ENCODE measurements around the gene FABP7.

DNA sequence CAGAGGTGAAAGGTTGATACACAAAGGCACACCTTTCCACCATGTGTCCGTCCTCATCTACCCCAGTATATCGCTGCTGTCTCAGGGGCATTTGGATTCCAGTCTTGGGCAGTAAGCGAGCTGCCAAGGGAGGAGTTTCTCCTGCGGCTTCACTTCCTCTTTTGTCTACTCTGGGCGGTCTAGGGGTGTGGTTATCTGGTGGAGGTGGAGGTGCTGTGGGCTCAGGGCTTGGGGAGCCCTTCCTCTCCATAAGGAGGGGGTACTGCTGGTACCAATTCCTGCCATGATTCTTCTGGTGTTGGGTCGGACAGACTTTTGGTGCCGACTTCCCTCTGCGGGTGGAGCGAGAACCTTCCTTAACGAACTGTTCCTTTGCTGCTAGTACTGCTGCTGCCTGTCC, 31.9 kb upstream of the FABP7 start:
- TF ChIP-seq CTCF (IDR thresholded peaks at IDR 0.05) (no peak), POLR2AphosphoS5 (IDR thresholded peaks at IDR 0.05) (no peak), EP300 (IDR thresholded peaks at IDR 0.05) (no peak)

All from upper lobe of left lung (tissue), 4 donors.